GM10266 (cell line): Measurements from ENCODE around the gene CSH1.
"Not testable (repeated sequence)": the region's sequence is repeated elsewhere in the genome, so short reads cannot be mapped to it uniquely, and the experiment has no call there.

Source experiments
- DNase-seq: peaks from one replicate; pipeline ENCODE4 v3.0.0; 2012; ENCODE audit errors: extremely low spot score
- CTCF ChIP-seq: IDR thresholded peaks from 2 replicates; pipeline ENCODE4 v1.5.1; 2012; ENCODE audit warnings: mild to moderate bottlenecking, low read depth; ENCODE audit not compliant: control insufficient read depth, insufficient read depth; ENCODE audit errors: missing control alignments

Gene CSH1

GRCh38 chr17:63880706-63881105, 15.7 kb downstream of the CSH1 start:
- no peak for TF ChIP-seq CTCF
- no peak for DNase-seq

- not testable (repeated sequence) for DNase-seq
These were observed 18.0 kb downstream of the CSH1 start for GRCh38 chr17:63878413-63878812.

- not testable (repeated sequence) for DNase-seq
These were observed 21.7 kb downstream of the CSH1 start for GRCh38 chr17:63874693-63875092.

- not testable (repeated sequence) for DNase-seq
These were observed 22.2 kb downstream of the CSH1 start for GRCh38 chr17:63874061-63874626.

GRCh38 chr17:63873577-63873976, 22.8 kb downstream of the CSH1 start, which contains the start of gene CSH2:
TSS of gene CSH2 (minus strand) at chr17:63873677. CDS start at chr17:63873614, 63 bp downstream.
- DNase-seq = not testable (repeated sequence)

- not testable (repeated sequence) for DNase-seq
These were observed 24.6 kb downstream of the CSH1 start for GRCh38 chr17:63871646-63872365.

GRCh38 chr17:63870292-63870665, 26.1 kb downstream of the CSH1 start:
- not testable (repeated sequence) for DNase-seq

GRCh38 chr17:63869491-63870291, 26.7 kb downstream of the CSH1 start:
- not testable (repeated sequence) for DNase-seq

- DNase-seq = not testable (repeated sequence)
- TF ChIP-seq CTCF = peak; percentile 14
These were observed 29.7 kb downstream of the CSH1 start for GRCh38 chr17:63866625-63867024.

GRCh38 chr17:63859257-63859656, 37.1 kb downstream of the CSH1 start:
- DNase-seq = no peak
- no peak for TF ChIP-seq CTCF

GRCh38 chr17:63856425-63856824, 39.9 kb downstream of the CSH1 start:
- DNase-seq = not testable (repeated sequence)
